ENCODE measurements around the gene SEL1L. TPM values are rescaled to one million over a fixed set of nuclear protein-coding genes. Genes with fewer than 3 reads are reported as not detected.
A peak's percentile ranks its signal among the peaks of the same experiment; 100 is the strongest.

Gene SEL1L
- total RNA-seq, 1 experiment from 2014 or later = 41.4 TPM

DNA sequence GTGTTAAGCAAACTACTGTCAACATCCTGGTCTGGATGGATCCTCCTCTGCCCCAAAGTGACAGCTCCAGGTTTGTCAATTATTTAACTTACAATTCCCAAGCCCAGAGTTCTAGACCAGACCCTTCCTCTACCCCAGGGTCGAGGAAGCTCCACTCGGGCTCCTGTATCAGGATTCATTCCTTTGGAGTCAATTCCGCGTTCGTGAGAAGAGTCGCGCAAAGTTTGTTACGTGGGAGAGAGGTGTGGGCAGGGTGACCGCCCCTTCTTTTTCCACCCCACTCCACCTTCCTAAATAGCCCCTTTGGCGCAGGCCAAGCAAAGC lies 479 bp downstream of the SEL1L start:
- RAD21 ChIA-PET (ENCODE audit: low non-redundant PET in 1 of 2, low total read pairs in 2 of 2, uncharacterized antibody in 2 of 2, unreplicated experiment in 2 of 2) = no interaction called here

DNA sequence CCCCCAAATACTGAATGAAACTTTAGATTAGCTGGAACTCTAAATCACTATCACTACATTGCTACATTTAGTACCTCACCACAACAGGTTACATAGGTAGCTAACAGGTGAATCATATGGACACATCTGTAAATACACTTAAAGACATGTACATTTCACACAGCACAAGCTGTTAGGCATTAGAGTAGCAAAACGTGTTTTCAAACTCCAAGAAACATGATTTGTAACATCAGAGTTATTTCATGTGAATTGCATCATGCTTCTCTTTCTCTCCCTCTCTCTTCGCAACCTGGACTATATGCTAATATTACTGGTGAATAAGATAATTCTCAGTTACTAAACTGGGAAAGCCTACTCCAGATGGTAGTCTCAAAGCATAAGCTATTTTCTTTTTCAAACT lies 4.3 kb downstream of the SEL1L start:
- H4K20me1 ChIP-seq (ENCODE audit: insufficient read depth) = no peaks in the 10 kb centered on the region
- no peak overlapping the region for H3K9ac ChIP-seq (ENCODE audit: low read length)
- TF ChIP-seq CEBPB (IDR thresholded peaks at IDR 0.05; ENCODE audit: low read depth) = peak; percentile 66
- no peak for TF ChIP-seq RAD21 (IDR thresholded peaks at IDR 0.05; ENCODE audit: low read depth)
- TF ChIP-seq ELF1 (IDR thresholded peaks at IDR 0.05; ENCODE audit: borderline replicate concordance, low read depth) = no peak
- no peak for TF ChIP-seq EZH2 (IDR thresholded peaks at IDR 0.05)
- TF ChIP-seq, protein P1, sequence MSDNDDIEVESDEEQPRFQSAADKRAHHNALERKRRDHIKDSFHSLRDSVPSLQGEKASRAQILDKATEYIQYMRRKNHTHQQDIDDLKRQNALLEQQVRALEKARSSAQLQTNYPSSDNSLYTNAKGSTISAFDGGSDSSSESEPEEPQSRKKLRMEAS (IDR thresholded peaks at IDR 0.05) = no peak
- no peak for TF ChIP-seq EGR1 (IDR thresholded peaks at IDR 0.05; ENCODE audit: low read depth)
- no peak for TF ChIP-seq SIN3A (IDR thresholded peaks at IDR 0.05; ENCODE audit: low read depth)
- H2AFZ ChIP-seq (ENCODE audit: low read depth, low read length, poor library complexity, severe bottlenecking) = no peak overlapping the region
- H3K4me3 ChIP-seq (replicated peaks in 1 of 2; ENCODE audit: low read depth in 1 of 2, low read length in 2 of 2) = no peak overlapping the region
- H3K4me2 ChIP-seq (ENCODE audit: low read length) = no peak overlapping the region
- H3K9me3 ChIP-seq (ENCODE audit: control insufficient read depth in 1 of 2, insufficient read depth in 1 of 2, low read depth in 1 of 2, low read length in 2 of 2) = no peaks in the 10 kb centered on the region
- DNase-seq (ENCODE audit: low read depth, low spot score) = peak; percentile 10
- RAD21 ChIA-PET (ENCODE audit: low non-redundant PET in 1 of 2, low total read pairs in 2 of 2, uncharacterized antibody in 2 of 2, unreplicated experiment in 2 of 2) = no interaction called here
- intact Hi-C loops (cut with micrococcal nuclease) = no loop called here
- H3K36me3 ChIP-seq (ENCODE audit: control insufficient read depth in 1 of 2, insufficient read depth in 2 of 2, low read length in 2 of 2) = peaks cover 0 to 3% of the 10 kb centered on the region in 2 experiments; a peak in 1 of 4 replicates
- H3K27me3 ChIP-seq (ENCODE audit: insufficient read depth, low read length) = no peaks in the 10 kb centered on the region
- POLR2A ChIA-PET = no interaction called here
- H3K4me1 ChIP-seq (ENCODE audit: control insufficient read depth in 1 of 2, insufficient read depth in 2 of 2, low read length in 2 of 2) = peaks cover 6 to 12% of the 10 kb centered on the region in 2 experiments; a peak in 3 of 4 replicates
- BruUV-seq (replicated peaks) = no TSS peak
- peaks cover 19% of the 10 kb centered on the region for H3K79me2 ChIP-seq (ENCODE audit: insufficient read depth, low read length)
- H3K9me2 ChIP-seq (ENCODE audit: insufficient read depth) = no peaks in the 10 kb centered on the region
- no peak overlapping the region for H3K27ac ChIP-seq (ENCODE audit: low read depth, low read length)
- CTCF ChIA-PET = no interaction called here
- no peak for ATAC-seq

More for the DNA sequence above, 479 bp downstream of the SEL1L start:
- H3K9me3 ChIP-seq (ENCODE audit: control insufficient read depth in 1 of 2, insufficient read depth in 1 of 2, low read depth in 1 of 2, low read length in 2 of 2) = no peaks in the 10 kb centered on the region
- H3K79me2 ChIP-seq (ENCODE audit: insufficient read depth, low read length) = peaks cover 19% of the 10 kb centered on the region
- H2AFZ ChIP-seq (ENCODE audit: low read depth, low read length, poor library complexity, severe bottlenecking) = no peak overlapping the region
- no peaks in the 10 kb centered on the region for H3K36me3 ChIP-seq (ENCODE audit: control insufficient read depth in 1 of 2, insufficient read depth in 2 of 2, low read length in 2 of 2)
- peak overlapping the region; percentile 77 to 86 for H3K4me3 ChIP-seq (replicated peaks in 1 of 2; ENCODE audit: low read depth in 1 of 2, low read length in 2 of 2)
- H4K20me1 ChIP-seq (ENCODE audit: insufficient read depth) = no peaks in the 10 kb centered on the region
- peak overlapping the region; percentile 6; the same call in 1 of the 2 replicates for H3K27ac ChIP-seq (ENCODE audit: low read depth, low read length)
- TF ChIP-seq CEBPB (IDR thresholded peaks at IDR 0.05; ENCODE audit: low read depth) = no peak
- TF ChIP-seq SIN3A (IDR thresholded peaks at IDR 0.05; ENCODE audit: low read depth) = 0 out of 2 replicates have a peak, but pooled peaks have one; percentile 30
- no peak for TF ChIP-seq POLR2A (IDR thresholded peaks at IDR 0.05; ENCODE audit: borderline replicate concordance, extremely low read depth, insufficient read depth, insufficient read length)
- TF ChIP-seq, protein P1 (IDR thresholded peaks at IDR 0.05) = no peak
- no peak for TF ChIP-seq POLR2AphosphoS5 (IDR thresholded peaks at IDR 0.05; ENCODE audit: low read depth, low read length)
- H3K9me2 ChIP-seq (ENCODE audit: insufficient read depth) = no peaks in the 10 kb centered on the region
- no peak for DNase-seq (ENCODE audit: low read depth, low spot score)
- BruUV-seq (replicated peaks) = TSS peak; percentile 56
- POLR2A ChIA-PET = interaction anchor here (1.0 to 1.8 kb wide), 2 partner anchors 11 to 314 kb away, joined by 4 to 10 read pairs; no protein-coding TSS in a partner anchor
- no peaks in the 10 kb centered on the region for H3K27me3 ChIP-seq (ENCODE audit: insufficient read depth, low read length)
- no peak for ATAC-seq
- CTCF ChIA-PET = interaction anchor here (1.3 kb wide), 1 partner anchor 264 kb away, joined by 3 read pairs; no protein-coding TSS in a partner anchor
- intact Hi-C loops (cut with micrococcal nuclease) = loop anchor here (5.0 kb wide), 1 partner anchor 311 kb away; the partner anchor contains the start of gene GTF2A1
- peak overlapping the region; percentile 88 for H3K4me2 ChIP-seq (ENCODE audit: low read length)
- H3K4me1 ChIP-seq (ENCODE audit: control insufficient read depth in 1 of 2, insufficient read depth in 2 of 2, low read length in 2 of 2) = peaks cover 6 to 15% of the 10 kb centered on the region in 2 experiments; a peak in 3 of 4 replicates
- peak overlapping the region; percentile 59 for H3K9ac ChIP-seq (ENCODE audit: low read length)
